GM12878 (cell line): Measurements from ENCODE around the gene POLR1G. TPM values are rescaled to one million over a fixed set of nuclear protein-coding genes. Genes with fewer than 3 reads are reported as not detected.
"Not testable (repeated sequence)": the region's sequence is repeated elsewhere in the genome, so short reads cannot be mapped to it uniquely, and the experiment has no call there.

Experiments used
- ATAC-seq: fragments of 200-7000 bp; cut with Tn5 transposase; 3 replicates; pipeline ENCODE4 v1.9.1; 2020; ENCODE audit warnings: mild to moderate bottlenecking, moderate library complexity
- BruUV-seq: library from RNA; stranded (reverse); fragments of 400-500 nt; replicated peaks from 2 replicates; lab custom pipeline; 2021; lab: Mats Ljungman, UMichigan
- CTCF ChIA-PET: fragments of 300-600 bp; sonication (Branson Sonifier 250); formaldehyde crosslinking; extraction: SDS; loops from one replicate; lab custom pipeline; 2021; ENCODE audit warnings: inconsistent platforms; lab: Yijun Ruan, JAX
- POLR2A ChIA-PET: fragments of 350-600 bp; formaldehyde crosslinking; extraction: SDS; loops from one replicate; lab custom pipeline; 2021; ENCODE audit warnings: inconsistent platforms; lab: Charles Lee
- RAD21 ChIA-PET: fragments of 300-600 bp; sonication (Branson Sonifier 250); formaldehyde crosslinking; loops from one replicate; lab custom pipeline; 2023; ENCODE audit warnings: antibody characterized with exemption; ENCODE audit not compliant: unreplicated experiment; lab: Charles Lee
- SMC1A ChIA-PET: fragments of 300-600 bp; sonication (Branson Sonifier 250); formaldehyde crosslinking; loops from one replicate; lab custom pipeline; 2023; ENCODE audit not compliant: unreplicated experiment, uncharacterized antibody; lab: Charles Lee
- DNase-seq: peaks from one replicate; pipeline ENCODE4 v3.0.0-alpha.2; 2011; ENCODE audit warnings: low read depth, low spot score
- FAIRE-seq: peaks from 3 replicates; lab custom pipeline; 2011; peaks lifted over from hg19 to GRCh38; lab: Jason Lieb, UNC
- H2AFZ ChIP-seq: 2 replicates; pipeline ENCODE4 v1.6.0; 2011; ENCODE audit warnings: low read depth, low read length, control low read depth; ENCODE audit not compliant: control insufficient read depth
- H3K27ac ChIP-seq: 2 replicates; pipeline ENCODE4 v1.5.1; 2011; ENCODE audit warnings: control low read depth; ENCODE audit not compliant: control insufficient read depth, insufficient read depth
- H3K27me3 ChIP-seq, 2 experiments: replicated peaks in 1 of 2; 2 replicates each; pipeline versions ENCODE4 v1.6.0 to v1.6.1; 2011; ENCODE audit warnings: low read length in 1 of 2; ENCODE audit not compliant: control insufficient read depth in 2 of 2, insufficient read depth in 2 of 2
- H3K36me3 ChIP-seq, 2 experiments: 2 replicates each; pipeline ENCODE4 v1.5.1; 2011; ENCODE audit warnings: low read length in 1 of 2; ENCODE audit not compliant: control insufficient read depth in 2 of 2, insufficient read depth in 2 of 2
- H3K4me1 ChIP-seq: 2 replicates; pipeline ENCODE4 v1.6.1; 2011; ENCODE audit warnings: mild to moderate bottlenecking, low read length, moderate library complexity, mixed read lengths; ENCODE audit not compliant: control insufficient read depth, insufficient read depth
- H3K4me2 ChIP-seq: 2 replicates; pipeline ENCODE4 v1.6.0; 2011; ENCODE audit warnings: control low read depth; ENCODE audit not compliant: control insufficient read depth, insufficient read depth
- H3K4me3 ChIP-seq: fragments of 200-600 bp; sonication (generic); 2 replicates; pipeline ENCODE4 v1.5.1; 2016
- H3K79me2 ChIP-seq: 2 replicates; pipeline ENCODE4 v1.6.0; 2011; ENCODE audit warnings: low read length; ENCODE audit not compliant: control insufficient read depth, insufficient read depth
- H3K9ac ChIP-seq: 2 replicates; pipeline ENCODE4 v1.8.0; 2011; ENCODE audit warnings: low read length, control low read depth, mixed read lengths; ENCODE audit not compliant: control insufficient read depth, insufficient read depth
- H3K9me3 ChIP-seq: replicated peaks from 3 replicates; pipeline ENCODE4 v1.5.1; 2011; ENCODE audit warnings: mild to moderate bottlenecking, low read length; ENCODE audit not compliant: control insufficient read depth, insufficient read depth
- H4K20me1 ChIP-seq: 2 replicates; pipeline ENCODE4 v1.6.0; 2011; ENCODE audit not compliant: control insufficient read depth, insufficient read depth
- CHD4 ChIP-seq: fragments of 200-600 bp; sonication (generic); IDR thresholded peaks from 2 replicates; pipeline ENCODE4 v1.6.1; 2016; ENCODE audit warnings: mild to moderate bottlenecking
- JUNB ChIP-seq: IDR thresholded peaks from 2 replicates; pipeline ENCODE4 v1.6.1; 2016; ENCODE audit warnings: antibody characterized with exemption, mild to moderate bottlenecking
- KAT2A ChIP-seq: conservative IDR thresholded peaks from 2 replicates; pipeline ENCODE4 v1.6.1; 2011; ENCODE audit warnings: low read depth, low read length; ENCODE audit not compliant: control insufficient read depth
- MTA3 ChIP-seq: IDR thresholded peaks from 2 replicates; pipeline ENCODE4 v1.6.1; 2012; ENCODE audit warnings: low read length, inconsistent platforms, borderline replicate concordance
- NR2C2 ChIP-seq: IDR thresholded peaks from 2 replicates; pipeline ENCODE4 v1.6.1; 2011; ENCODE audit warnings: borderline replicate concordance, low read depth; ENCODE audit not compliant: control insufficient read depth, insufficient read length
- POLR2AphosphoS5 ChIP-seq: IDR thresholded peaks from 2 replicates; pipeline ENCODE4 v1.6.1; 2011; ENCODE audit warnings: mild to moderate bottlenecking, low read length, inconsistent platforms
- SREBF1 ChIP-seq: IDR thresholded peaks from 2 replicates; pipeline ENCODE4 v1.6.1; 2012; ENCODE audit warnings: mild to moderate bottlenecking, low read length
- SREBF2 ChIP-seq: IDR thresholded peaks from 2 replicates; pipeline ENCODE4 v1.6.1; 2012; ENCODE audit warnings: mild to moderate bottlenecking, low read length
- SUPT20H ChIP-seq: IDR thresholded peaks from 2 replicates; pipeline ENCODE4 v1.6.1; 2011; ENCODE audit warnings: low read depth, mild to moderate bottlenecking, low read length, moderate library complexity, borderline replicate concordance; ENCODE audit not compliant: control insufficient read depth
- ZNF207 ChIP-seq: fragments of 450-650 bp; IDR thresholded peaks from 2 replicates; pipeline ENCODE4 v1.6.1; 2014; ENCODE audit warnings: antibody characterized with exemption, mild to moderate bottlenecking, borderline replicate concordance
- WGBS: methylation state at CpG from one replicate; pipeline ENCODE4 v1.1.6; 2016; ENCODE audit warnings: low lambda C conversion rate; ENCODE audit not compliant: insufficient replicate concordance, insufficient coverage; ENCODE audit errors: missing lambda C conversion rate; 5-methylcytosine and 5-hydroxymethylcytosine counted together
- in situ Hi-C: fragments of 300-500 bp; cut with MboI; formaldehyde crosslinking; loops from 9 replicates; pipeline ENCODE4 v1.14.3; 2018; ENCODE audit warnings: mixed read lengths
- intact Hi-C: fragments of 100-400 bp; cut with micrococcal nuclease; formaldehyde crosslinking; loops from one replicate; pipeline ENCODE4 v1.14.2; 2022; ENCODE audit not compliant: unreplicated experiment
- polyA plus RNA-seq, 11 experiments: library from polyadenylated mRNA; depleted of rRNA in 4 of 11; unstranded in 6 of 11; stranded (reverse) in 5 of 11; fragments of >200 nt; fragmentation: Nextera tagmentation in 4 of 11; fragmentation: Illumina TruSeq in 1 of 11; extraction: Ambion mirVana in 4 of 11; extraction: Trizol in 1 of 11; gene quantifications; 1 replicate in 1 of 11; 2 replicates in 10 of 11; pipeline versions ENCODE4 v1.2.1 to v1.2.3, GENCODE V29; 2011 to 2016; ENCODE audit warnings: inconsistent platforms in 2 of 11, missing spikeins in 2 of 11, low read depth in 1 of 11
- total RNA-seq, 4 experiments: library from RNA; depleted of rRNA in 3 of 4; stranded (reverse); fragments of >200 nt in 3 of 4; fragmentation: Illumina TruSeq in 1 of 4; extraction: Trizol in 1 of 4; gene quantifications; 2 replicates each; pipeline versions ENCODE4 v1.2.1 to v1.2.3, GENCODE V29; 2013 to 2021
- TF ChIP-seq, protein P1 (sequence below): fragments of 450-650 bp; formaldehyde crosslinking; IDR thresholded peaks from 2 replicates; pipeline ENCODE4 v1.4.0; 2020; ENCODE audit warnings: mild to moderate bottlenecking, moderate library complexity
- TF ChIP-seq, protein P2 (sequence below): fragments of 150-350 bp; IDR thresholded peaks from 2 replicates; pipeline ENCODE4 v1.6.1; 2016; ENCODE audit warnings: low read depth, low read length

Gene POLR1G
- total and polyA plus RNA-seq, 10 of the 15 experiments (the other 5 are each of a cell fraction or from before 2014, with no cell fraction given), result 2.0 to 30.9 (median 20.5) TPM

DNA sequence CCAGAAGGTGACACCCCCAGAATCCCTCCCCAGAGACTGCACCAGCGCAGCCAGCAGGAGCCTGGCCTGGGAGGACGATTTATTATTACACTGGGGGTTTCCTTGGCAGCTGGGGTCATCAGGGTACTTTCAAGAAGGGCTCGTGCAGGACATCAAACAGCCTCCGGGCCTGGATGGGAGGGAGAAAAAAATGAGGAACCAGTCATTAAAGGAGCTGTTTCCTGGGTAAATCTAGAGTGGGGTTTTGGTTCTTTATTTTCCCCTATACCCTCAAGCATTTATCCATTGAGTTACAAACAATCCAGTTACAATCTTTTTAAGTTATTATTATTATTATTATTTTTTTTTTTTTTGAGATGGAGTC is 3.1 kb downstream of the POLR1G start:
- SMC1A ChIA-PET, result interaction anchor here (0.6 kb wide), 1 partner anchor 127 kb away, joined by 4 read pairs; no protein-coding TSS in a partner anchor
- H3K4me2 ChIP-seq, result no peak overlapping the region
- 28% methylated on average over 4 of the region's 4 CpGs for WGBS
- H2AFZ ChIP-seq, result no peak overlapping the region
- FAIRE-seq, result no peak
- CTCF ChIA-PET, result no interaction called here
- no TSS peak for BruUV-seq
- H3K4me3 ChIP-seq, result no peak overlapping the region
- H3K4me1 ChIP-seq, result no peaks in the 10 kb centered on the region; the same call in none of the 2 replicates
- POLR2A ChIA-PET, result interaction anchor here (0.8 kb wide), 1 partner anchor 10 kb away, joined by 3 read pairs; no protein-coding TSS in a partner anchor
- intact Hi-C loops, result loop anchor here (10.0 kb wide), 1 partner anchor 235 kb away; no protein-coding TSS in a partner anchor
- ATAC-seq, result no peak
- no peak overlapping the region for H3K27ac ChIP-seq
- H3K79me2 ChIP-seq, result peaks cover 7% of the 10 kb centered on the region
- no peaks in the 10 kb centered on the region for H3K9me3 ChIP-seq
- no peak for DNase-seq
- RAD21 ChIA-PET, result interaction anchor here (1.2 kb wide), 1 partner anchor 69 kb away, joined by 4 read pairs; no protein-coding TSS in a partner anchor
- peaks cover 2 to 7% of the 10 kb centered on the region in 2 experiments; a peak in 3 of 4 replicates for H3K36me3 ChIP-seq
- H3K9ac ChIP-seq, result no peak overlapping the region
- in situ Hi-C loops, result no loop called here
- TF ChIP-seq MTA3, result no peak
- TF ChIP-seq, protein P1, sequence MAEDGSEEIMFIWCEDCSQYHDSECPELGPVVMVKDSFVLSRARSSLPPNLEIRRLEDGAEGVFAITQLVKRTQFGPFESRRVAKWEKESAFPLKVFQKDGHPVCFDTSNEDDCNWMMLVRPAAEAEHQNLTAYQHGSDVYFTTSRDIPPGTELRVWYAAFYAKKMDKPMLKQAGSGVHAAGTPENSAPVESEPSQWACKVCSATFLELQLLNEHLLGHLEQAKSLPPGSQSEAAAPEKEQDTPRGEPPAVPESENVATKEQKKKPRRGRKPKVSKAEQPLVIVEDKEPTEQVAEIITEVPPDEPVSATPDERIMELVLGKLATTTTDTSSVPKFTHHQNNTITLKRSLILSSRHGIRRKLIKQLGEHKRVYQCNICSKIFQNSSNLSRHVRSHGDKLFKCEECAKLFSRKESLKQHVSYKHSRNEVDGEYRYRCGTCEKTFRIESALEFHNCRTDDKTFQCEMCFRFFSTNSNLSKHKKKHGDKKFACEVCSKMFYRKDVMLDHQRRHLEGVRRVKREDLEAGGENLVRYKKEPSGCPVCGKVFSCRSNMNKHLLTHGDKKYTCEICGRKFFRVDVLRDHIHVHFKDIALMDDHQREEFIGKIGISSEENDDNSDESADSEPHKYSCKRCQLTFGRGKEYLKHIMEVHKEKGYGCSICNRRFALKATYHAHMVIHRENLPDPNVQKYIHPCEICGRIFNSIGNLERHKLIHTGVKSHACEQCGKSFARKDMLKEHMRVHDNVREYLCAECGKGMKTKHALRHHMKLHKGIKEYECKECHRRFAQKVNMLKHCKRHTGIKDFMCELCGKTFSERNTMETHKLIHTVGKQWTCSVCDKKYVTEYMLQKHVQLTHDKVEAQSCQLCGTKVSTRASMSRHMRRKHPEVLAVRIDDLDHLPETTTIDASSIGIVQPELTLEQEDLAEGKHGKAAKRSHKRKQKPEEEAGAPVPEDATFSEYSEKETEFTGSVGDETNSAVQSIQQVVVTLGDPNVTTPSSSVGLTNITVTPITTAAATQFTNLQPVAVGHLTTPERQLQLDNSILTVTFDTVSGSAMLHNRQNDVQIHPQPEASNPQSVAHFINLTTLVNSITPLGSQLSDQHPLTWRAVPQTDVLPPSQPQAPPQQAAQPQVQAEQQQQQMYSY (CRISPR knock-in tag), result no peak
- TF ChIP-seq SREBF2, result no peak
- TF ChIP-seq, protein P2, sequence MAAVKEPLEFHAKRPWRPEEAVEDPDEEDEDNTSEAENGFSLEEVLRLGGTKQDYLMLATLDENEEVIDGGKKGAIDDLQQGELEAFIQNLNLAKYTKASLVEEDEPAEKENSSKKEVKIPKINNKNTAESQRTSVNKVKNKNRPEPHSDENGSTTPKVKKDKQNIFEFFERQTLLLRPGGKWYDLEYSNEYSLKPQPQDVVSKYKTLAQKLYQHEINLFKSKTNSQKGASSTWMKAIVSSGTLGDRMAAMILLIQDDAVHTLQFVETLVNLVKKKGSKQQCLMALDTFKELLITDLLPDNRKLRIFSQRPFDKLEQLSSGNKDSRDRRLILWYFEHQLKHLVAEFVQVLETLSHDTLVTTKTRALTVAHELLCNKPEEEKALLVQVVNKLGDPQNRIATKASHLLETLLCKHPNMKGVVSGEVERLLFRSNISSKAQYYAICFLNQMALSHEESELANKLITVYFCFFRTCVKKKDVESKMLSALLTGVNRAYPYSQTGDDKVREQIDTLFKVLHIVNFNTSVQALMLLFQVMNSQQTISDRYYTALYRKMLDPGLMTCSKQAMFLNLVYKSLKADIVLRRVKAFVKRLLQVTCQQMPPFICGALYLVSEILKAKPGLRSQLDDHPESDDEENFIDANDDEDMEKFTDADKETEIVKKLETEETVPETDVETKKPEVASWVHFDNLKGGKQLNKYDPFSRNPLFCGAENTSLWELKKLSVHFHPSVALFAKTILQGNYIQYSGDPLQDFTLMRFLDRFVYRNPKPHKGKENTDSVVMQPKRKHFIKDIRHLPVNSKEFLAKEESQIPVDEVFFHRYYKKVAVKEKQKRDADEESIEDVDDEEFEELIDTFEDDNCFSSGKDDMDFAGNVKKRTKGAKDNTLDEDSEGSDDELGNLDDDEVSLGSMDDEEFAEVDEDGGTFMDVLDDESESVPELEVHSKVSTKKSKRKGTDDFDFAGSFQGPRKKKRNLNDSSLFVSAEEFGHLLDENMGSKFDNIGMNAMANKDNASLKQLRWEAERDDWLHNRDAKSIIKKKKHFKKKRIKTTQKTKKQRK, result no peak
- no peak for TF ChIP-seq CHD4
- no peak for TF ChIP-seq SUPT20H
- no peak for TF ChIP-seq NR2C2
- no peak for TF ChIP-seq SREBF1
- no peak for TF ChIP-seq ZNF207
- TF ChIP-seq KAT2A, result no peak
- TF ChIP-seq POLR2AphosphoS5, result no peak
- no peak for TF ChIP-seq JUNB
- TF ChIP-seq, all 136 proteins: peak for 0
- H3K27me3 ChIP-seq, result no peaks in the 10 kb centered on the region
- no peaks in the 10 kb centered on the region for H4K20me1 ChIP-seq

DNA sequence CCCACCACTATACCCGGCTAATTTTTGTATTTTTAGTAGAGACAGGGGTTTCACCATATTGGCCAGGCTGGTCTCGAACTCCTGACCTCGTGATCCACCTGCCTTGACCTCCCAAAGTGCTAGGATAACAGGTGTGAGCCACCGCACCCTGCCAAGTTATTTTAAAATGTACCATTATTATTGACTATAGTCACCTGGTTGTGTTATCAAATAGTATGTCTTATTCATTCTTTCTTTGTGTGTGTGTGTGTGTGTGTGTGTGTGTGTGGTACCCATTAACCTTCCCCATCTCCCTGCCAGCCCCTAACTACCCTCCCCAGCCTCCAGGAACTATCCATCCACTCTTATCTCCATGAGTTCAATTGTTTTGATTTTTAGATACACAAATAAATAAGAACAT is 3.9 kb downstream of the POLR1G start:
- CTCF ChIA-PET, H2AFZ ChIP-seq, H3K9me3 ChIP-seq, H3K4me2 ChIP-seq, FAIRE-seq, intact Hi-C loops, H3K4me3 ChIP-seq, in situ Hi-C loops, H3K36me3 ChIP-seq, BruUV-seq, H3K4me1 ChIP-seq, H3K79me2 ChIP-seq, H4K20me1 ChIP-seq, RAD21 ChIA-PET, H3K27me3 ChIP-seq, H3K27ac ChIP-seq, ATAC-seq, DNase-seq, H3K9ac ChIP-seq, POLR2A ChIA-PET: not testable (repeated sequence)
- SMC1A ChIA-PET, result interaction anchor here (0.6 kb wide), 1 partner anchor 126 kb away, joined by 4 read pairs; no protein-coding TSS in a partner anchor
- 97% methylated on average over 4 of the region's 4 CpGs for WGBS
